Activated T-helper 9 cell treated with anti-CD3 and anti-CD28 coated beads, Interleukin-2, amount 50 U/mL, for 16 hours (primary cell): ENCODE measurements around the gene GABRR3.

Source experiments
- DNase-seq: peaks from one replicate; pipeline ENCODE4 v3.0.0-alpha.2; 2020; ENCODE audit warnings: low read depth

GABRR3 gene

GRCh38 chr3:97954228-97954827, 80.8 kb downstream of the GABRR3 start:
- DNase-seq = no peak

DNA sequence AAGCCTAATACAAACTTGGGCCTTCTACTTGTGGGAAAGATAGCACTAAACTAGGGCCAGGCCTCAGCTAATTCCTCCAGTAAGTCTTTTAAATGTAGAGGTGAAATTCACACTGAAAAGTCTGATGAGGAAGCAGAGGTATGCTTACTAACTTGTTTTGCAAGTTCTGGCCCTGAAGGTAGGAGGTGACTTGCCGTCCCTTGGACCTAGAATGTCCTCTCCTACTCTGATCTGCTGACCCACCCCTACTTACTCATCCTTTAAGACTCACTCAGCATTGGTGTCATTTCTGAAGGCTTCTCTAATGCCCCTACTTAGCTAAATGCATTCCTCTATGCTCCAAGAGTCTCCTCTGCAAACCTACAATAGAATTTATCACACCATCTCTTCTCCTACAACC, 82.2 kb downstream of the GABRR3 start:
- DNase-seq = no peak

DNA sequence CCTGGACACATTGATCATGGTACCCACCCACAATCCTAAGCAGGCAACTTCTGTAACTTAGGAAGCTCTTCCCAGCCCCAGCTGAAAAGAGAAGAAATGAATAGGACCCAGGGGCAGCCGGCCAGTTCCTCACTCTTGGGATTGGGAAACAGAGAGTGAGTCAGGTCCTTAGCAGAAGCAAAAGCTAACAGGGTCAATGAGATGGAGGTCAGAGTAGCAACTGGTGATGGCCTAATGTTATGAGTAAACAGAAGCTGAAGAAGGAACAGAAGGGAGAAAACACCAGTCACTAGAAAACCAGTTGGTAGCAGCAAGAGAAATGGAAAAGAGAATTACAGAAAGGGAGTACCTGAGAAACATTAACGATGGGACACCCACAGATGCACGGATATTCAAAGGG, 82.8 kb downstream of the GABRR3 start:
- no peak for DNase-seq

- no peak for DNase-seq
Observed at GRCh38 chr3:97950360-97950759, 84.8 kb downstream of the GABRR3 start.

DNA sequence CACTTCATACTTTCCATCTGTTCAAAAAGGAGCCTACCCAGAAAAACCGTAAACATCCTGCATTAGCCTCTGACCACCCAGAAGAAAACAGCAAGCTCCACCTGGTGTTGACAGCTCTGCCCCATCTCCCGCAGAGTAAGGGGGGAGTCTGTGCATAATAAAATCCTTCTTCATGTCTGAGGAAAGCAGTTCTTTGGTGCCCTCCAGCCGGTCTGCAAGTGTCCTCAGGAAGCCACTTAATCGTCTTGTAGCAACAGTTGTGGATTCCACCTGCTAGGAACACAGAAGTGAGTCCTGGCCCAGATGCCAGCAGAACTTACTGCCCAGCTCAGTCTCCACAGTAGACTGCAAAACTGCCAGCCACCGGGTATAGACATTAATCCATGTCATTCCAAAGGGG, 85.4 kb downstream of the GABRR3 start:
- DNase-seq = no peak

GRCh38 chr3:97949110-97949485, 86.0 kb downstream of the GABRR3 start:
- no peak for DNase-seq

GRCh38 chr3:97948351-97949109, 86.6 kb downstream of the GABRR3 start:
- DNase-seq = no peak

DNA sequence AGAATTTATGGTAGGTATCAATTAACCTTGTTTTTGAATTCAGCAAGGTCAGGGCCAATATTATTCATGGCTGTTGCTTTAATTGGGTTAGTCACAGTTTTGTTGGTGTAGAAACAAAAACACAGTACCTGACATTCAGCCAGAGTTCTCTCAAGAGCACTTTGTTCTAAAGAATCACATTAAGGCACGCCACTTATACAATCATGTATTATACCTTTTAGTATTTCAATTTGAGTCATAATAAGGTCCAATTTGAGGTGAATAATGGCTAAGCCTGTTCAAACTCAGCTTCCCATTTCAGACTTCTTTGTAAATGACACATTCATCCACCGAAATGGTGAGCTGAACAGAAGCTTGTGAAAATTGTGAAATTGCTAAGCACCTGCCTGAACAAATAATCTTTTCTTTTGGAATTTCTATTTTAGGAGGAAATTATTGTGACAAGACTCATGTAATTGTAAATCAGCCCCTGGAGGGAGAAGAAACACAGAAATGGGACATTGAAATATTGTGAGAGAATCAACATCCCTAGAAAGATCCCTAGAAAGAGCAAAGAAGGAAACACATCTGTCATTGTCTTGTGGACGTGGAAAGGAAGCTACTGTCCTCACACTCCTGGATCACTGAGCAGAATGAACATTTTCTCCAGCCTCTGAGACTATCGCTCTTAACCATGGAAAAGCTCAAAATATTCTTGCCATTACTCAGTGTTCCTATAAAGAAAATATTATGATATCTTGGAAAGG, 92.1 kb downstream of the GABRR3 start:
- DNase-seq = no peak

GRCh38 chr3:97940034-97940433, 95.1 kb downstream of the GABRR3 start:
- DNase-seq = no peak

DNA sequence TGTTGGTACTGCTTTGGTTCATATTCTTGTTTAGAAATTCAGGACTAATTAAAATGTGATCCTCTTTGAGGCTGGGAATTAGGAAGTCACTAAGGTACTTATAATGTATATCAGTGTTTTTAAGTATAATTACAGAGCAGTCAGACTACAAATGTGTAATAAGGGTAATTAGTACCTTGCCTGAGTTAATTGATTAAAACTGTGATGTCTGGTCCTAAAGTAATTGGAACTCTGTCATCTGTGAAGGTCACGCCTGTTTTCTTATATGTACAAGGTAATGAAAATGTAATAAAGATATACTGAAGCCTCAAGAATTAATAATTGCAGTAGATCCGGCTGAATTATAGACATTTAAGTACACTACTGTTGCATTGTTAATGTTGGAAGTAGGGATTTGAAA, 95.7 kb downstream of the GABRR3 start:
- no peak for DNase-seq

DNA sequence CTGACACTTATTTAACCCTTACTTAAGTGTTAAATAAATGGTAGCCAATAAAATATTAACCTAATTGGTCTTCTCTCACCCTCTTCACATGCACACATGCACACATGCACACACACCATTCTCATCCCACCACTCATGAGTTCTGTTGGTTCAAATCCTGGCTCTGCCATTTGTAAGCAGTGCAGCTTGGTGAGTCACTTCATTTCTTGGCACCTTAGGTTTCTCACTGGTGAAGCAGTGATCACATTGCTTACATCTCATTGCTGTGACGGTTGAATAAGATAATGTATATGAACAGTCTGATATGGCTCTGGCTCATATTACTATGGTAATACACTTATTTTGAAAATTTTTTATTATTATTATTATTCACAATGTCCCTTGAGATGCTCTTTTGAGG, 96.7 kb downstream of the GABRR3 start:
- DNase-seq = no peak

- DNase-seq = no peak
Observed at GRCh38 chr3:97937205-97937604, 97.9 kb downstream of the GABRR3 start.

GRCh38 chr3:97935842-97936241, 99.3 kb downstream of the GABRR3 start:
- no peak for DNase-seq
